HG03060 (cell line): Measurements from ENCODE around the gene EIF3L.

Source experiments
- ATAC-seq: cut with Tn5 transposase; IDR thresholded peaks from one replicate; pipeline ENCODE4 v1.9.1; 2021; ENCODE audit warnings: low read depth, moderate number of reproducible peaks; ENCODE audit not compliant: unreplicated experiment

The EIF3L gene

DNA sequence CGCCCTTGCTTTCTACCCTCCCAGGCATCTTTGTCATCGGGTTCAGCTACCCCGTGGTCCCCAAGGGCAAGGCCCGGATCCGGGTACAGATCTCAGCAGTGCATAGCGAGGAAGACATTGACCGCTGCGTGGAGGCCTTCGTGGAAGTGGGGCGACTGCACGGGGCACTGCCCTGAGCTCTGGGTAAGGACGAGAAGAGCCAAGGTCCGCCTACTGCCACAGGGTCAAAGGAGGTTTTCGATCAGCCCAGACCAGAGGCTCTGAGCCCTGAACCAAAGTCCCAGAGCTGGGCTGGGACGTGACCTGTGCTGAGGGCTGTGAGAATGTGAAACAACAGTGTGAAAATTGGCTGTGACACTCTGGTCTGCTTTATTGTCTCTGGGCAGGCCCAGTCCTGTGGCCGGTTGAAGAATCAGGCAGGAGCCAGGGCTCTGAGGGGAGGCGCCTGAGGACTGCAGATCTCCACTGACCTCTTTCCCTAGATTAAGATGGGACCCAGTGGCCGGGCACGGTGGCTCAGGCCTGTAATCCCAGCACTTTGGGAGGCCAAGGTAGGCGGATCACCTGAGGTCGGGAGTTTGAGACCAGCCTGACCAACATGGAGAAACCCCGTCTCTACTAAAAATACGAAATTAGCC, 32.6 kb upstream of the EIF3L start:
- ATAC-seq = no peak

DNA sequence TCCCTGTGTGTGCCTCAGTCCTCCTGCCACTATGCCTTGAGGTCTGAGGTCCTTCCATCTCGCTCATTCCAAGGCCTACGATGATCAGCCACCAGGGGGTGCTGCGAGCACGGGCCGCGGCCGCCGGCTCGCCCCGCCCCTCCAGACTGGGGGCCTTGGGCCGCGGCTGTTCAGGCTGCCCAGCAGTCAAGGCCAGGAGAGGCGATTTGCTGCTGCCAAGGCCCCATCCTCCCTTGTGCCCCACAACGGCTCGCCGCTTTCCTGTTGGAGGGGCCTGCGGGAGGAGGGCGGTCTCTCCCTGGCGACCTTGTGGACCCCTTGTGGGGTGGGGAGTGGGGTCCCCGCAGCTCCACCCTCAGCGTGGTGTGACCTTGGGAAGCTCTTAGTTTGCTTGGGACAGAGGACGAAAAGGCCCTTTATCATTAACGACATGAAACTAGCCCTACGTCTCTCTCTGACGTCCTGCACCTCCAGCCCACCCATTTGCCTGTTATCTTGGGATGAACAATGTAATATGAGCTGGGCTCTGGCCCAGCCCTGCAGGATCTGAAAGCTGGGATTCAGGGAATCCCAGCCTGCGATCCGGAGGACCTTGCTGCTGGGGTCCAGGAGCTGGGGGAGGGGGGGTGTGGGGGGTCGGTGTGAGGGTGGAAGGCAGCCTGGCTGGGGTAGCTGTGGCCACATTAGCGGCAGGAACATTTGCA, 31.4 kb upstream of the EIF3L start:
- ATAC-seq = no peak

DNA sequence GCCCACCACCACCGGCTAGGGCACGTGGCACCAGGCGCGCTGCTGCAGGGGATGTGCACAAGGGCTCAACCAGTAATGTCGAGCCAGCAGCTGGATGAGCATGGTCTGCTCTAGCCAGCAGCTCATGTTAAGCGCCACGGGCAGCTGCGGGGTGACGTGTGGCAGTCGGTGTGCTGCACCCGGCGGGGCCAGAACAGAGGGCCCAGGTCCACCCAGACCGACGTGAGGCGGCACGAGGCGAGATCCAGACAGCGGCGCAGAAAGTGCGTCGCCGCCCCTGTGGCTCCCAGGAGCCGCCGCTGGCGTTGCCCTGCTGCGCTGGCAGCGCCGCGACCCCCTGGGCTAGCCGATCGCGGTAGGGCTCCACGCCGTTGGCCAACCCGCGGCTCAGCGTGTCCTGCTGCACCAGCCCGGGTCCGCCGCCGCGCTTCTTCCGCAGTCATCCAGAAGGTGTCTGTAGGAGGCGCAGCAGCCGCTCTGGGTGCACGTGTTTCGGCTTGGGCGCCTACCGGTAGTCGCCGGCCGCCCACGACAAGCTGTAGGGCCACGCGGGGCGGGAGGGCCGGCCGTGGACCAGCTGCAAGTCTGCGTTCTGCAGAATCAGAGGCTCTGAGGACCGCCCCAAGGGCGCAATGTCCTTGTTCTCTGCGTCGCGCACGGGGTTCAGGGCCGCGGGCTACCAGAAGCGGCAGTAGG, 30.7 kb upstream of the EIF3L start:
- no peak for ATAC-seq

DNA sequence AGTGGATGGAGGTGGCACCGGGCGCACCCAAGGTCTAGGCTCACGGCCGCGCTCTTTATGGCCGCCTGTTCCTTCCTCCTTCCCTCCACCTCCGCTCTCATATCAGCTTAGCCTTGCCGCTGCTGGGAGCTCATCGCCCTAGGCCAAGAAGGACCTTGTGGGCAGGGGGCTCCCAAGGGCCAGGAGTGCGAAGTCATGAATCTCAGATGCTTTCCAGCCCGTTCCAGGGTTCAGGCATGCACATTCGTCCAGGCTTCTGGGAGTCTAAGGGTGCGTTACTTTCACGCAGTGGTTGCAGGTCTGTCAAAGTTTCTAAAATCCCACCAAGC, 30.1 kb upstream of the EIF3L start:
- no peak for ATAC-seq

DNA sequence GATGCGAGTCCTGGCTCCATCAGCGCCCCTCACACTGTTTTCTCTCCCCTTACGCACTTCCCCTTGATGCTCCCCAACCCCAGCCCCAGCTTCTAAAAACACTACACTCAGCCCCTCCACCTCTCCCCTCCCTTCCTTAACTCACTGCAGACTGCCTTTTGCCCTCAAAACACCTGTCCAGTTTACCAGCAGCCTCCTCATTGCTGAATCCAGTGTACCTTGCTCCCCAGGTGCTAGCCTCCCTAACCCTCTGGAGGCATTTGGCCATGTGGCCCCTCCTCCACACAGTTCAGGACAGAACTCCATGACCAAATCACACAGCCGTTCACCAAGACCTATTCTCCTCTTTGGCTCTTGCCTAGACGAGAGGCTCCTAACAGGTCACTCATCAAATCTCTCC, 28.9 kb upstream of the EIF3L start:
- no peak for ATAC-seq

DNA sequence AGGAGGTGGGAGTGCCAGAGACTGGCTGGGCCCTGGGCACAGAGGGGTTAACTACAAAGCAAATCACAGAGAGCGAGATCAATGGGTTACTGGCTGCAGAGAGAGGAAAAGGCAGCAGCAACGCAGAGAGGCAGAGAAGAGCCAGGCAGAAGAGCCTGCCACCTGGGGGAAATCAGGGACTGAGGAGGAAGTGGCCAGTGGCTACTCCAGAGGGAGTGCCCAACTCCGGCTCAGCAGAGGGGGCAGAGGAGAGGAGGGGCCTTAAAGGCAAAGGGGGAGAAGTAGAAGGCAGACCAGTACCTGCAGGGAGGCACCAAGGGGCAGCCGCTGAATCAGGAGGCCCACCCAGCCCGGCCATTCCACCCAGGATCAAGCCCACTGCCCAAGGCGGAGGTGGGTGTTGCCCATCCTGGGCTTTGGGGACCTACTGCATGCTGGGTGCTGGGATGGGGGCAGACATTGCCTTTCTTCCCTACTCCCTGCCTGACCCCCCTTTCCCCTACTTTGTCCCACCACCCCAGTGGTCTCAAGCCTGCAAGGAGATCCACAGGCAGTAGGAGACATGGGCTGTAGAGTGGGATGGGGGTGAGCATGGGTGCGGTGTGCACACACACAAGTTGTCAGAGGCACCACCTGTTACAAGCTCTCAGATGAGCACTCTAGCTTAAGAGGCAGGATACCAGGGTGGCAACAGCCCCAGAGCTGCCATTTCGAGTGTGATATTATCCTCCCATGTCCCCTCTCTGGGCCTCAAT, 27.0 kb upstream of the EIF3L start:
- no peak for ATAC-seq

DNA sequence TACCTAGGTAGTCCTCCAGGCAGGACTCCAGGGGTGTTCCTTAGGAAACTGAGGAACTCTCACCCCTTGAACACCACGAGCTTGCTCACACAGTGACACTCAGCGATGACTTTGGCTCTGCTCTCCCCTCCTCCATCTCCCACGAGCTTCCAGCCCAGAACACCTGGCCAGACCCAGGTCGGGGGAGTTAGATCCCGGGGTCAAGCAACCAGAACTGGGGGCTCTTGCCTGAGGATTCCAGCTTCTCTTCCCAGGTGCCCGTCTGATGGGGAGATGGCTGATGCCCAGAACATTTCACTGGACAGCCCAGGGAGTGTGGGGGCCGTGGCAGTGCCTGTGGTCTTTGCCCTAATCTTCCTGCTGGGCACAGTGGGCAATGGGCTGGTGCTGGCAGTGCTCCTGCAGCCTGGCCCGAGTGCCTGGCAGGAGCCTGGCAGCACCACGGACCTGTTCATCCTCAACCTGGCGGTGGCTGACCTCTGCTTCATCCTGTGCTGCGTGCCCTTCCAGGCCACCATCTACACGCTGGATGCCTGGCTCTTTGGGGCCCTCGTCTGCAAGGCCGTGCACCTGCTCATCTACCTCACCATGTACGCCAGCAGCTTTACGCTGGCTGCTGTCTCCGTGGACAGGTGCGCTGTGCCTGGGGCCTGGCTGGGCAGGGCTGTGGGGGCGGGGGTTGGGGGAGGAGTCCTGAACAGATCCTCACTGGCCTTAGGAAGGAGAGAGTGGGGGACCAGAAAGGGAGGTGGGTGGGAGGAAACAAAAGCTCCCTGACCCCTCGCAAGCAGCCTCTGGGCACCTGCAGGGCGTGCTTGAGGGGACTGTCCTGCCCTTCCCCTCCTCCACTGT, 25.9 kb upstream of the EIF3L start, which contains the start of gene GALR3:
Gene GALR3 (plus strand): TSS at position 249 of the 852 bp plus-strand sequence. CDS start 25 bp downstream, at position 274.
- ATAC-seq = no peak

DNA sequence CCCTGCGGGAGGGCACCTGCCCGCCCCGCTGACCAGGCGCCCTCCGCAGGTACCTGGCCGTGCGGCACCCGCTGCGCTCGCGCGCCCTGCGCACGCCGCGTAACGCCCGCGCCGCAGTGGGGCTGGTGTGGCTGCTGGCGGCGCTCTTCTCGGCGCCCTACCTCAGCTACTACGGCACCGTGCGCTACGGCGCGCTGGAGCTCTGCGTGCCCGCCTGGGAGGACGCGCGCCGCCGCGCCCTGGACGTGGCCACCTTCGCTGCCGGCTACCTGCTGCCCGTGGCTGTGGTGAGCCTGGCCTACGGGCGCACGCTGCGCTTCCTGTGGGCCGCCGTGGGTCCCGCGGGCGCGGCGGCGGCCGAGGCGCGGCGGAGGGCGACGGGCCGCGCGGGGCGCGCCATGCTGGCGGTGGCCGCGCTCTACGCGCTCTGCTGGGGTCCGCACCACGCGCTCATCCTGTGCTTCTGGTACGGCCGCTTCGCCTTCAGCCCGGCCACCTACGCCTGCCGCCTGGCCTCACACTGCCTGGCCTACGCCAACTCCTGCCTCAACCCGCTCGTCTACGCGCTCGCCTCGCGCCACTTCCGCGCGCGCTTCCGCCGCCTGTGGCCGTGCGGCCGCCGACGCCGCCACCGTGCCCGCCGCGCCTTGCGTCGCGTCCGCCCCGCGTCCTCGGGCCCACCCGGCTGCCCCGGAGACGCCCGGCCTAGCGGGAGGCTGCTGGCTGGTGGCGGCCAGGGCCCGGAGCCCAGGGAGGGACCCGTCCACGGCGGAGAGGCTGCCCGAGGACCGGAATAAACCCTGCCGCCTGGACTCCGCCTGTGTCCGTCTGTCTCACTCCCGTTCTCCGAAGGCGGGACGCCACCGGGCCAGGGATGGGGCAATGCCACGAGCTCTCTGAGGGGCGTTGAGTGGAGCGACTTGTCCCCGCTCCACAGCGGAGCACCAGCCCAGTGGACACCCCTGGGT, 24.3 kb upstream of the EIF3L start:
- no peak for ATAC-seq

DNA sequence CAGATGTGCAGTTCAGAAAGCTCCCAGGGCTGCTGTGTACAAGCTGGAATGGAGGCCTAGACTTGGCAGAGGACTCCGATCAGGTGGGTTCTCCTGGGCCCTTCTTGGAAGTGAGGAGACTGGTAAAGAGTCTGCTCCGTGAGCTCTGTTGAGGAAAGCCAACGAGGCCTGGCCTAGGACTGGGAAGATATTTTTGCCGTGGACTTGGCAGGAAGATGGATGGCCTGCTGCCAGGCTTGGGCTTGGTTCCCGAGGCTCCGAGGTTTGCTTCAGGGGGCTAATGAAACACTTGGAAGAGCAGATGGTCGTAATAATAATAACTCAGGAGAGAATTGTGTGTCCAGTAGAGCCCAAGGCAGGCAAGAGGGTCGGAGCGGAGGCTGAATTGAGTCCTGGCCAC, 22.2 kb upstream of the EIF3L start:
- ATAC-seq = no peak

DNA sequence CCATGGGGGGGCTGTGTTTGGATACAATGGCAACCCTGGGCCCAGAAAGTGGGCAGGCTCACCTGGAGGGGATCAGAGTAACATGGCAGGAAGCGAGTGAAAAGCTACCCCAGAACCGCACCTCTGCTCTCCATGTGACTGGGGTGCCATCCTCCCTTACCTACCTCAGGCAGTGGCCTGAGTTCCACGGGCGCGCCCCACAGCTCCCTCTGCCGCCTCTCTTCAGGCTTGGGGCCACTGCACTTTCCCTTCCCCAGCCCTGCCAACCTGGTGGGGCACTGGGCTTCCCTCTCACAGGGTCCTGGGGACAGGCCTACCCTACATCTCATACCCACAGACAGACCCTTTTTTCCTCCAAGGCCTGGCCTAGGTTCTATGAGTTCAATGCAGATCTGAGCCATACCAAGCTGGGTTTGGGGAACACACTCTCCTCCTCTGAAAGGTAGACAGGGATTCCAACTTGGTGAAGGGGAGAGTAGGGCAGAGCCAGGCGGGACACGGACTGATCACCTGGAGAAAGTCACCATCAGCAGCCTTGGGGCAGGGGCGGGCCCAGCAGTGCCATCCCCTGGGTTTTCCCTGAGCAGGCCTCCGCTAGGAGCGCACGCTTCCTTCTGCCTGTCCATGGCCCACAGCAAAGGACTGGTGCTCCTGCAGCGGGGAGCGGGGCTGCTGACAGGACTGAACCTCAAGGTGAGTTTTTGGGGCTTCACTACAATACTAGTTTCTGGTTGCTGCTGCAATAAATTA, 19.0 kb upstream of the EIF3L start:
- ATAC-seq = no peak

DNA sequence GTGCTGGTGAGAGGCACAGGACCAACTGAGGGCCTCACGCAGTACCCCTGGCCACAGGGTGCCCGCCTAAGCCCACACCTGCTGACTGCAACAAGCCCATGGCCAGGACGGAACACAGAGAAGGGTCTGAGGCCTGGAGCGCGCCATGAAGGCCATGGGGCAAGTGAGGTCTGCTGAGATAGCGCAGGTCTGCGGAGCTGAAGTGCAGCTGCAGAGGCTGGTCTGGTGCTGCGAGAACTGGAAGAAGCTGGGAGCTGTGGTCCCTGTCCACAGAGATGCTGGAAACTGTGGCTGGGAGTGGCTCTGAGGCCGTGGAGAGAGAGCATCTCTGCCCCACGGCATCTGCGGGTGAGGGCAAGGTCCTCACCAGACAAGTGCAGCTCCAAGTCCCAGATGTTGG, 17.7 kb upstream of the EIF3L start:
- no peak for ATAC-seq

DNA sequence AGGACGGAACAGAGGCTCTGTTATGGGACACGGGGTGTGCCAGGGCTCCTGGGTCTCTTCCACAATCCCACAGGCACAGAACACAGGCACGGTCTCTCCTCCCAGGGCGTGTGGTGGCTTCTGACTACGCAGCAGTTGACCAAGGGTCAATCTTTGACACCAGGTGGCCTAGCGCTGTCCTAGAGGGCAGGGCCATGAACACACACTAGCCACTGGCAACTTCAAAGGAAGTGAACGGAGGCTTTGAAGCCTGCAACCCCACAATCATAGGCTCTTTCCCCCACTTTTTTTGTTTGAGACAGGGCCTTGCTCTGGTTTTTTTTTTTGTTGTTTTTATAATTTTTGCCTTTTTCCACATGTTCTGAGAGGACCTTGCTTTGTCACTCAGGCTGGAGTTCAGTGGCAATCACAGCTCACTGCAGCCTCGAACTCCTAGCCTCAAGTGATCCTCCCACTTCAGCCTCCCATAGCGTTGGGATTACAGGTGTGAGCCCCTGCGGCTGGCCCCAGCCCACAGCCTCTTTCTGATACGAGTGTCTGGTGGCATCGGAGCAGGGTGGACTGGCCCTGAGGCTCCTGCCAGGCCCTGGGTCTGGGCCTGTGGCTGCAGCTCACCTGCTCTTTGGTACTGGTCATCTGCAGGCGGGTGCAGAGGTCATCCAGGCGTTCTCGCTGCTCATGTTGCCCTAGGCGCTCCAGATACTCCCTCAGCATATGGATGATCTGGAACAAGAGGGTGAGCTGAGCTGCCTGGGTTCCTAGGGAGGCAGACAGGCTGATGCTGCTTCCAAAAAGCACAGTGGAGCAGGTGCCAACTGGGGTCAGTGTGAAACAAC, 17.0 kb upstream of the EIF3L start:
- ATAC-seq = no peak

DNA sequence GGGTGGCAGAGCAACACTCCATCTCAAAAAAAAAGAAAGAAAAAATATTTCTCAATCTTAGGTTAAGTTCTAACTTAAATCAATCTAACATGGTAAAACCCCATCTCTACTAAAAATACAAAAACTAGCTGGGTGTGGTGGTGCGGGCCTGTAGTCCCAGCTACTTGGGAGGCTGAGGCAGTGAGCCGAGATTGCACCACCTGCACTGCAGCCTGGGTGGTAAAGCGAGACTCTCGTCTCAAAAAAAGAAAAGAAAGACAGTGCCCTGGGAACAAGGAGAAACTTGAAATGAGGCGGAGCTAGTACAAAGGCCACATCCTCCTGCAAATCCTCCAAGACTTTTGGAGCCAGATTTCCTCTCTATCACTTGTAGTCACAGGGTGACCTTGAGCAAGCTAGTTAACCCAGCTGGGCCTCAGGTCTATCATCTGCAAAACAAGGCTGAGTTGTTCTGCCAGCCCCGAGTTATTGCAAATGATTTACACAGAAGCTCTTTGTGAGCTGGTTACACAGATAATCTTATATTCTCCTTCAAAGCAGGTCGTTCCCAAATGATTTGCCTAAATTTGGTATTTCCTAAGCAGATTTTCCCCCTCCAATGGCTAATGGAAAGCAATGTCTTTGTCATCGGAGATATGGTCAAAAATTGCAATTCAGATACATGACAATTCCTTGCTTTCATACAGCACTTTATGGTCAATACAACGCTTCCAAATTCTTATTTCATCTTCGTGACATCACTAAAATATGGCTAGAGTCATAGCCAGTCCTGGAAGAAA, 7.0 kb upstream of the EIF3L start:
- ATAC-seq = no peak

DNA sequence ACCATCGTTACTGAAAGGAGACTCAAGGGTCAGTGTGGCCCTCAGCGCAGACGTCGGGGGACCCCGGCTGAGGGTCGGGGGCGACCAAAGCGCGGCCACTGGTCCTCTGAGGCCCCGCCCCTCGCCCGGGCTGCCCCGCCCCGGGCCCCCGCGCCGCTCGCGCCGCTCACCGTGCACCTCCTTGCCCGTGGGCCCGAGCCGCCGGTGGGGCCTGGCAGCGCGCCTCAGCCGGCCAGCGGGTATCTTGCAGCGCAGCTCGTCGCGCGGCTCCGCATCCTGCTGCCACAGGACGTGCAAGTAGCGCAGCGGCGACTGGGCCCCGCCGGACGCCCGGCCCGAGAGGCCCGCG, 5.5 kb upstream of the EIF3L start:
- ATAC-seq = peak; percentile 17

DNA sequence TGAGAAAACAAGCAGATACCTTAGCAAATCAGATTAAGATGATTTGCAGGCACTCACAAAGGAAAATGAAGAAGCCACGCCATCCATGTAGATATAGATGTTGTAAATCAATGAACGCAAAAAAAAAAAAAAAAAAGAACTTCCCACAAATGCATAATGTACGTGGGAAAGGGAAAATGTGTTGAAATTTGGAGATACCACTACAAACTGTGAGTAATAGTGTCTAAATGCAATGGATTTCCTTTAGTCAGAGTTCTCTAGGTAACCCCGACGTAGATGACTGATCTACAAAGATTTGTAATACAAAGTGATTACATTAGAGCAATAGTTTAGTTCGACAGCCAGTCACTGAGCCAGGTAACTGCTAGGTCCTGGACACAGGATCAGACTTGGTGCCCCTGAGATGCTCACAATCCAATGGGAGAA, 4.3 kb upstream of the EIF3L start:
- no peak for ATAC-seq

DNA sequence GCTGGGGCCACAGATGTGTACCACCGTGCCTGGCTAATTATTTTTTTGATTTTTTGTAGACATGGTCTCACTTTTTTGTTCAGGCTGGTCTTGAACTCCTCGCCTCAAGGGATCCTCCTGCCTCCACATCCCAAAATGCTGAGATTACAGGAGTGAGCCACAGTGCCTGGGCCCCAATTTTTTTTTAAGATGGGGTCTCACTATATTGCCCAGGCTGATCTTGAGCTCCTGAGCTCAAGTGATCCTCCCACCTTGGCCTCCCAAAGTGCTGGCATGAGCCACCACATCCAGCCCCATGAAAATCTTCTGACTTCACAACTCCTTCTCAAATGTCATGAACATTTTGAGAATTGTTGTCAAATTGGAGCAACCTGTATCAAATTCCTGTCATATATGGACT, 2.8 kb upstream of the EIF3L start:
- no peak for ATAC-seq

DNA sequence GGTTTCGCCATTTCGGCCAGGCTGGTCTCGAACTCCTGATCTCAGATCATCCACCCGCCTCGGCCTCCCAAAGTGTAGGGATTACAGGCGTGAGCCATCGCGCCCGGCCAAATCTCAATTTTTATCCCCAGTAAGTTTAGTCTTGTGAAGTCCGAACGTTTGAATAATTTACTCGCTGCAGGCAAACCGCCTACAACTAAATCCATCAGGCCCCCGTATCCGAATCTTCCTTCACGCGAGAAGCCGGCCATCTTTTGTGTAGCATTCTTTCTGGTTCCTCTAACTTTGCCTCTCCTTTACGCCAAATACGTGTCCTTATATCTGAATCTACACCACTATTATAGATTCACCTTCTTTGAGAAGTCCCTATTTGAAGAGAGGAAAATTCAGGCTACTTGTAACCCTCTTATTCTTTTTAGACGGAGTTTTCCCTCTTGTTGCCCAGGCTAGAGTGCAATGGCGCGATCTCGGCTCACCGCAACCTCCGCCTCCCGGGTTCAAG, 581 bp upstream of the EIF3L start:
- ATAC-seq = no peak
